ENCODE measurements around the gene MEN1.

MEN1 gene

DNA sequence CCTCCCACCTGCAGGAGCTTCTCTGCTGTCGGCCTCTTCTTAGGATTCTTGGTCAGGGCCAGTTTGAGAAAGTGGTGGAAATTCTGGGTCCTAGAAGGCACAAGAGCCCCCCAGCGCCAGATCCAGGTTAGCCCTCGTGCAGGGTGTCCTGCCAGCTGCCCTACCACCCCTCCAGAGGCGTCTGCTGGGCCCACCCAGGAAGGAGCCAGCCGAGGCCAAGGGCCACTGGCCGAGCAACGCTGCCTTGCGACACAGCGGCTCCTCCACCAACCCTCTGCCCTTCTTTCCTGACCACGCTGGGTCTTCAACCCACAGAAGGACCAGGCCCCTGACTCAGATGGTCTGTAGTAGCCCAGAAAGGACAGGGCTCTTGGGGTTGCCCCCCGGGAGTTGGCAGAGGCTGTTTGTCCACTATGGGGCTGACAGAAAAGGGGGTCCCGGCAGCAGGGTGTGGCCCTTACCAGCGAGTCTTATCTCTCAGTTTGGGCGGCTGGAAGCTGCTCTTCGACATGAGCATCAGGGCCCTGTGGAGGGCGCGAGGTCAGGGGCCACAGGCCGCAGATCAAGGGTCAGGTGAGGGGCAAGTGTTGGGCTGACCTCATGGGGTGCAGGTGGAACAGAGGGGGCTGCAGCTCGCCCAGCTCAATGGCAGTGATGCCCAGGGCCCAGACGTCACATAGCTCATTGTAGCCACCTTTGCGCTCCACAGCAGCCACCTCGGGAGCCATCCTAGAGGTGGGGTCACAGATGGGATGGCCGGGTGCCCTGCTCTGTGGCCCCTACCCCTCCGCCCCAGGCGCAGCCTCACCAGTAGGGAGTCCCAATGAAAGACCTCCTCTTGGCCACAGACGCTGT lies 9.8 kb downstream of the MEN1 start:
- DNase-seq = no peak

DNA sequence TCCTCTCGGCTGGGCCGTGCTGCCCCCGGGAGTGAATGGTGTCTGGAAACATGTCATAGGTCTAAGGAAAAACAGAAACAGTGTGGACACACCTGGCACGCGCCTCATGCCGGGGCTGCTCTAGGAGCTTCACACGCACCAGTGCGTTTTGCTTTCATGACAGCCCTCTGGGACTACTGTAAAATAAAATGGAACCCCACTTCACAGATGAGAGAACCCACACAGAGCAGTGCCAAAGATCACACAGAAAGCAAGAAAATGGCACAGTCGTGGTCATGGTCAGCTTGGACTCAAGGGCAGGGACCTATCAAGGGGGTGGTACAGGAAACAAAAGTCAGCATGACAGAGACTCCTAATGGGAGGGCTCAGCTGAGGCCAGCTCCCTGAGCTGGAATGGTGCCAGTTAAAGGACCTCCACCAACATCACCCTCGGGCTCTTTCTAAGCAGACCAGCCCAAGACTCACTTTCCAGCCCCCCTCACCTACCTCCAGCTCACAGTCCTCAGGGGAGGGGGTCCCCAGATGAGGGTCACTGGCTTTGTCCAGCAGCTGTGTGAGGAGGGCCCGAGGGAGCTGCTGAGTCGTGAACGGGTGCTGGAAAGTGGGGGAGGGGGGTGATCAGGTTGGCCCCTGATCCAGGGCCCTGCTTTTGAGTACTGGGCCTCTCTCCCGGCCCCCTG lies 10.6 kb downstream of the MEN1 start:
- no peak for DNase-seq

DNA sequence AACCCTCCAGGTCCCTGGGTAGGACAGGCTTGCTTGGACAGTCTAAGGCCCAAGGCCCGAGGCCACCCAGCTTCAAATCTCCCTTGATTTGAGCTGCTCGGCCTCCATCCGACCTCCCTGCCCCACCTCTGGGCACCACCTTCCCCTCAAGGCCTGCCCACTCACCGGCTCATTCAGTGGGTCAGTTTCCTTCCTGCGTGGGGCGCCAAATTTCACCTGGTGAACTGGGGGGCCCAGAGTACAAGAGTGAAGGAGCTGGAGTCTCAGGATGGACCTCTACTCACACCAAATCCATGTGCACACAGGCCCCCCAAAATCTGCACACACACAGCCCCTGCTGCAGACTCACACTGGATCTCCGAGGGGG lies 11.1 kb downstream of the MEN1 start:
- no peak for DNase-seq

DNA sequence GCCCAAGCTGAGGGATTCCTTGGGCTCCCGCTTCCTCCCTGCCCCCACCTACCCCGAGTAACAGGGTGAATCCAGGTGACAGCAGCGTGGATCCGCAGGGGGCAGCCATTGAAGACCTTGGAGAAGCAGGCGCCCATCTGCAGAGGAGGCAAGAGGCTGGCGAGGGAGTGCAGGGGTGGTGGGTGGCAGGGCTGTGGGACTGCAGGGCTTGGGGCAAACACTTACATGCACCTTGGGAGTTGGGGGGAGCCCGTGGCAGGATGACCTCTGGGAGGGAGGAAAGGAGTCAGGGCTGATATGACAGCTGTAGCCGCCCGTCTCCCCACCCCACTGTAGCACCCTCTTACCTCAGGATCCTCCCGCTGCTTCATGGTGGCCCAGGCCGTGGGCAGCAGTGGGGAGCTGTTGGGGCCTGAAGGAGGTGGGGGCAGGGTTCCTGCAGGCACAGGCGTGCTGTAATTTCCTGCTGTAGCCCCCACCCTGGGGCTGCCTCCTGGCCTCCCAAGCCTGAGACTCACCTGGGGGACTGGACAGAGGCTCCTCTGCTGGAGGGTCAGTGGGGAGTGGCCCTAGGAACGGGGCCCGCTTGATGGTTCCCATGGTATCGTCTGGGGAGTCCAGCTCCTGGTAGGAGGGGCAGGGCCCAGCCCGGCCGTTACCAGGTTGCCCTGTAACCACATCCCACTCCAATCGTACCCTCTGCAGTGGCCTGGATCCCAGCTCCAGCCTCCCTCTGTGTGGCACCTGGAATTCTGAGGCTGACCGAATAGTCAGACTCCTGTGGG lies 13.4 kb downstream of the MEN1 start:
- no peak for DNase-seq

DNA sequence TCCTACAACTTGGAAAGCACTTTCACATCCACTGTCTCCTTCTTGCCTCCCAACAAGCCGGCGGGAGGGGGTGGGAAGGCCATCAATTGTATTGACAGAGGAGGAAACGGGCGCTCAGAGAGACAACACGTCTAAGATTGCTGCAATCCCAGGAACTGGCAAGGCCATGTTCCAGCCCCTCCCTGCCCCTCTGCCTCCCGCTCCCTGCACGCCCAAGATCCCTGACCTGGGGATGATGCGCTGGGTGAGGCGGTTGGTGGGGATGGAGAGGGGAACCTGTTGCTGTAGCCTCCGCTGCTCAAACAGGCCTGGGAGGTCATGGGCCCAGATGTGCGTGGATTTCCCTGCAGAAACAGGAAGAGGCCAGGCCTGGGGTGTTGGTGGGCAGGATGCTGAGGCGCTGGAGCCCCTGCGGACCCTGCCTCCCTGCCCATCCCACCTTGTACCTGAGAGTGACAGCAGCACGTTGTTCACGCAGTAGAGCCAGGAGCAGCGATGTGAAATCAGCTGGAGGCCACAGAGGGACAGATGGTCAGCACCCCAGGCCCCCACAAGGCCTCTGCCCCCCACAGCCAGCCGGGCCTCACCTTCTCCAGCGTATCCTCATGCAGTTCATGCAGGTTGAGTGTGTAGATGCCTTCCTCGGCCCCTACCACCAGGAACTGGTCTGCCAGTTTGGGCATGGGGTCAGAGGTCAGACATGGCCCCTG lies 14.1 kb downstream of the MEN1 start:
- DNase-seq = no peak

DNA sequence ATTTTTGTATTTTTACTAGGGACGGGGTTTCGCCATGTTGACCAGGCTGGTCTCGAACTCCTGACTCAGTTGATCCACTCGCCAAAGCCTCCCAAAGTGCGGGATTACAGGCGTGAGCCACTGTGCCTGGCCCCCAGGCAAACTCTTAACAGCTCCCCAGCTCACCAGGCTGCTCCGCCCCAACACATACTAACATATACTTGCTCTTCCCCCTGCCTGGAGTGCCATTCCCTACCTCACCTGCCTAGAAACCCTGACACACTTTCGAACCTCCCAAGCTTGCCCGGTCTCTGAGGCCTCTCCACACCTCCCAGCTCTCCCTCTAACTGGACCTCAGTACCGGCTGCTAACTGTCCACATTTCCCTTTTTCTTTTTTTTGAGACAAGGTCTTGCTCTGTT lies 15.8 kb downstream of the MEN1 start:
- DNase-seq = no peak

DNA sequence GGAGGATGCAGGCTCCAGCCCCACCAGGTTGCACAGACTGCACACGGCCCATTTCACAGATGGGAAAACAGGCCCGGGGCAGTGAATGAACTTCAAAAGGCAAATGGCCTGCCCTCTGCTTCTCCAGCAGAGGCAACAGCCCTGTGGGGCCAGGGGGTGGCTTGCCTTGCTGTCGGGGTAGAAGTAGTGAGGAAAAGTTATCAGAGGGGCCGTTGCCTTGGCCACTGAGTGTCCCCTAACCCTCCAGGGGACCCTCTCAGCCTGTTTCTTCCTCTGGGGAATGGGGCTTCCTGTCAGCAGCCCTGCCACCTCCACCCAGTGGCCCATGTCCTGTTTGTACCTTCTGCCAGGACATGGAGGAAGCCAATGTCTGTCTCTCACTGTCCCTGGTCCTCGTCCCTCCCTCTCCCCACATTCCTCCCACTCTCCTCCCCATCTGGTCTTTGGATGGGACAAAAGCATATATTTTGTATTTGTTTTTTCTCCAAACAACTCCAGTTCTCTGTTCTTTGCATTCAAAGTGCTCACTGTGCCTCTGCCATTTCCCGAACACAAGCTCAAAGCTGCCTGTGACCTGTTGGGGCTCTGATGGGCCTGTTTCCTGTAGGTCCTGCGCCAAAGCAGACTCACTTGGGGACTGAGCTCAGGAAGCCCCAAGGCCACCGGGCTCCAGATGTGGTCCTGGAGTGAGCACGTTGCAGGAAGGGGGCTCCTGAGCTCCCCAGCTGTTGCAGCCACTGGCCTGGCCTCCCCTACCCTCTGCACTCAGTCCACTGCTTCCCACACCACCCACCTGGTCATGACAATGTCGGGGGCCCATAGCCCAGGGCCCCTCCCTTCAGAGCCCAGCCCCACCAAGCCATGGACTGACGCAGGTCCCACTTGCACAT lies 16.8 kb downstream of the MEN1 start:
- no peak for DNase-seq

DNA sequence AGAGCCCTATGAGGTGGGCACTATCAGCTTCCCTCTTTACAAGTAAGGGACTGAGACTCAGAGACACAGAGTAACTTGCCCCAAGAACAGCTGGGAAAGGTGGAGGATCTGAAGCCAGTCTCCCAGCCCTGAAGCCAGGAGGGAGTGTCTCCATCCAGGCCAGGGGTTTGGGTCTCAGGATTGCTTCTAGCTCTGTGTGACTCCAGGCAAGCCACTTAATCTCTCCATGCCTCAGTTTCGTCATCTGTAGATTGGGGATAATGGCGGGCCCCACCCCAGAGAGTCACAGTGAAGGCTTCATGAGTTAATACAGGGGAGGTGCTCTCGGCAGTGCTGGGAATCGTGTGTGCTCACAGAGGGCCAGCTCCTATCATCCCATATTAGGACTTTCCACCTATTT lies 17.9 kb downstream of the MEN1 start:
- DNase-seq = no peak

DNA sequence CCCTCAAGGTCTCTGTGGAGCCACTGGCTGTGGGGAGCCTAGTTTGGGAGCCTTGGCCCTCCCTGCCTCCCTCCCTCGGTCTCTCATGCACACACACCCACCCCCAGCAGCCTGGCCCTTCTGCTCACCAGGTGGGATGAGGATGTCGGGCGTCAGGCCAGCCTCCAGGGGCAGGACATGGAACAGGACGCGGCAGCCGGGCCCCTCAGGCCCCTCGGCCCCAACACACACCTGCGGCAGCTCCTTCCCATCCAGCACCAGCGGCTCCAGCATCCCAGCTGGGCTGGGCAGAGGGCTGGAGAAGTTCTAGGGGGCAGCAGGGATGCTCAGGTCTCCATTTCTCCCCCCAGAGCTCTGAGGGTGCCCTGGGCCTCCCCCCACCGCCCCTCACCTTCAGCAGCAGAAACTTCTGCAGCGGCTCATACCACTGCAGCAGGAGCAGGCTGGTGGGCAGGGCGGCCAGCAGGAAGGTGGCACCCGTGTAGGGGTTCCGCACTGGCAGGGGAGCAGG lies 18.5 kb downstream of the MEN1 start:
- no peak for DNase-seq

DNA sequence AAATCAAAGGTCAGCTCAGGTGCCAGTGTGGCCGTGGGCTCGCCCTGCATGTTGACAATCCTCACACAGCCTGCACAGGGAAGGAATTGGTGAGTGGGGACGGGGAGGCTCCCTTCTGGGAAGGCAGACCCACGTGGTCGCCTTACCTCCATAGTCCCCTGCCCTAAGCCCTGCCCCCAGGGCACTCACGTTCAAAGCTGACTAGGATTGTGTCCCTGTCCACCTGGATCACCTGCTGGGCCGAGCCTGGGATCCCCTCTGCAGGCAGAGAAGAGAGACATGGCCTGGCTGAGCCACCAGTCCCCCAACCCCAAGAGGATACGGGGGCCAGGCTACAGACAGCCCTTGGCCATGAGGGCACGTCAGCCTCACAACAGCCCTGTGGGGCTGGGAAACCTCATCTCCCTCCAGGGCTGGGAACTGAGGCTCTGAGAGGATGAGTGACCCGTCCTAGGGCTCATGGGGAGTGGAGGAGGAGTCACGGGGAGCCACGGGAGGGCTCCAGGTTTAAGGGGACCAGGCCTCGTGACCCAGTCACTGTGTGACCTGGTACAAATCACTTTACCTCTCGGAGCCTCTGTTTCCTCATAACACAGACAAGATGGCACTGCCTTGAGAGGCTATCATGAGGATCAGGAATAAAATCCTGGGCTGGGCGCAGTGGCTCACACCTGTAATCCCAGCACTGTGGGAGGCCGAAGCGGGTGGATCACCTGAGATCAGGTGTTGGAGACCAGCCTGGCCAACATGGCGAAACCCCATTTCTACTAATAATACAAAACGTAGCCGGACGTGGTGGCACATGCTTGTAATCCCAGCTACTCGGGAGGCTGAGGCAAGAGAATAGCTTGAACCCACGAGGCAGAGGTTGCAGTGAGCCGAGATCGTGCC lies 19.9 kb downstream of the MEN1 start:
- DNase-seq = no peak

DNA sequence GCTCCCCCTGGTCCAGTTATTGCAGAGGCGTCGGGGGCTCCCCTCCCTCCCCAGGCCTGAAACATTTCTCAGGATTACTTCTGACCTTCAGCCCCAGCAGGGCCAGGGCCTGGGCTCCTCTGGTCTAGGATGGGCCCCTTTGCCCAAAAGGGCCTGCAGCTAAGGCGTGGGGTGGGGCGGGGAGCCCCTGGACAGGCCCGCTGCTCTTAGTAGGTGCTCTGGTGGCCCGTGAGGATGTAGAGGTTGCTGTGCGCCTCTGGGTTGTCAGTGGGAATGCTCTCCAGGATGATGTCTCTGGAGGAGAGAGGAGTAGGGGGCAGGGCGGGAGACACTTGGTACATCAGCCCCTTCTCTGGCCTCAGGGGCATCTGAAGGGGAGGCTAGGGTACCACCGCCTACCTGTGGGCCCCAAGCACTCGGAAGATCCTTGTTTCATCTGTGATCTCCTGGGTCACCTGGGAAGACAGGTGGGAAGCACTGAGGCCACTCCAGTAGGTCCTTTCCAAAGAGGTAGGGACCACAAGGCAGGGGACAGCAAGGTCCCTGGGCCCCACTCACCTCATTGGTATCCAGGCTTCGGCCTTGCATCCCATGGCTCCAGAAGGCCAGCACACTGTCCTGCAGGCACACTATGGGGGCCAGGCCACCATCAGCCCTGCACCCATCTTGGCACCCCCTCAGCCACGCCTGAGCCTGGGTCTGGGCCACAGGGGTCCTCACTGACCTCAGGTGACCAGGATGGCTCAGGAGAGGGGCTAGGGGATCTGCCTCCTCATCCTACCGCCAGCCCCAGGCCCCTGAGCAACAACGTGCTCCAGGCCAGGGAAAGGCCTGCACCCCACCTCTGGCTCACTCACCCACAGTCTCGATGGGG lies 20.8 kb downstream of the MEN1 start:
- DNase-seq = no peak

DNA sequence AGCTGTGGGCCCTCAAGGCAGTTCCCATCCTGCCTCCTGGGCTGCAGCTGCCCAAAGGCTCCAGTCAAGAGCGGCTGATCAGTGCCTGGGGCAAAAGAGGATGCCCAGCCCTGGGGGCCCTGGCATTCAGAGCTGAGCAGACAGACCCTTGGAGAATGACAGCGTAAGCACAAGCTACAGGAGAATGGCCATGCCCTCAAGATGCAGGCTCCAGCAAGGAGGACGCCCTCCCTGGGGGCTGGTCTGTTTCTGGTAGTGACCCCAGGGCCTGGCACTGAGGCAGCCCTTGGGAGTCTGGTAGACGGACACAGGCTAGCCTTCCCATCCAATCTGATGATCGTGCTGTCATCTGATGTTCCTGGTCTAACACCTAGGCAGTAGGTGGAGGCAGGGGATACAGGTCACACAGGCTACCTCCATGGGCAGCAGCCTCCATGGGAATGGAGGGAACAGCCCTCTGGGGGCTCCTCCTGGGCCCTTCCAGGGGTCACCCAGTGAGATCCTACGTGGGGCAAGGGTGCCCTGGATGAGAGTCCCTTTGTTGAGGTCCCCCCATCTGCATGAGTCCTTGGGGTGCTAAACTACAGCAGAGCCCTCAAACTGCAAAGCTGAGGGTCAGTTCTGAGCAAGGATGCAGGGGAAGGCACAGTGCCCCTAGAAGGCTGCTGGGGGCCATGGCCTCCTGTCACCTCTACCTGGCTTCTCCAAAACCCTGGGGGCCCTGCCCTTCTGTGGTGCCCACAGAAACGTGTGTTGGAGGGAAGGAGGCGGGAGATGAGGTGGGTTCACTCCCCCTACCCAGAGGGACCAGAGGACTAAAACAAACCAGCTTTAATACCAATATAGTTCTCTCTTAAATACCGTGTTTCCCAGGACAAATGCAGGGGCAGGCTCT lies 21.8 kb downstream of the MEN1 start:
- no peak for DNase-seq

DNA sequence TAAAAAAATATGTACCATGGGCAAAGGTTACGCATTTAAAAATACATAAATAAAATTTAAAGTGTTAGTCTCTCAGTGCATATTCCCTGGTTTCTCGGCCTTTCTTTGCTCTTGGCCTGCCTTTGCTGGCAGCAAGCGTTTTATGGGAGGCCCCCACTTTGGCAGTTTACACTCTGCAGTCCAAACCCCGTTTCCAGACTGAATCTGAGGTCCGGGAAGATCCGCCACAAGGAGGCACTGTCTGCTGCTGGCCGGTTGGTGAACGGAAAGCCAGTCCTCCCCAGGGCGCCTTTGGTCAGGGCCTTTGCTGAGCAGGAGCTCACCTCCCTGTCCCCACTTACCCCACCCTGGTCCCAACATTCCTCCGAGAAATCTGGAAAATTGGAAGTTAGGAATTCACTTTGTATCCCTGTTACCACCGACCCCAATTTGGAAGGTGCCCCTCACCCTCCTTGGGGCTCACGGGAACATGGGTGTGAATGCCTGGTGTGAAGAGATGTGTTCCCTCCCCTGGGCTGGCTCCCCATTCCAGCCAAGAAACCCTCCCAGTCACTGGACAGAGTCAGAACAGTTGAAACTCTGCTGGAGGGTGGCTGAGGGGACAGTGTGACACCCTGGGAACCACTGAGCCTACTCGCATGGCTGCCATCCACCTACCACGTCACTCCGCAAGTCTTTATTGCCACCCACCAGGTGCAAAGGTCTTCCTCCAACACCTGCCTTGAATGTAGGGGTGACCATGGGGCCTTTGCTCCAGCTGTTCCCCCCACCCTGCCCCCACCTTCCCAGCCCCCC lies 22.6 kb downstream of the MEN1 start:
- DNase-seq = no peak

DNA sequence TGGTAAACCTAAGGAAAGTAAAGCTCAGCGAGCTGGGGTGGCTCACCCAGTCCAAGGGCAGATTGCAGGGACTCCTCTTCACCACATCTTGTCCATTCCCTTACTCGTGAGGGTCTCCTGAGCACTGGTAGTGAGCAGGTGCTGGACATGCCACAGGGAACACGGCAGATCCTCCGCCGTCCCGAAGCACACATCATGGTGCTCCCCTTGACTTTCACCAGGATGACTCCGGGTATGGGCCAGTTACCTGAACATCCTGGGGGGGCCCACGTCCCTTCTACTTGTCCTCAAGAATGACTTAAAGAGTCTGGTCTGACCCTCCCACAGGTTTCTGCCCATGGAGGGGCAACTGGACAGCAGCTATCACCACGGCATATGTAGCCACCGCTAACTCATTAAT lies 24.0 kb downstream of the MEN1 start:
- no peak for DNase-seq

DNA sequence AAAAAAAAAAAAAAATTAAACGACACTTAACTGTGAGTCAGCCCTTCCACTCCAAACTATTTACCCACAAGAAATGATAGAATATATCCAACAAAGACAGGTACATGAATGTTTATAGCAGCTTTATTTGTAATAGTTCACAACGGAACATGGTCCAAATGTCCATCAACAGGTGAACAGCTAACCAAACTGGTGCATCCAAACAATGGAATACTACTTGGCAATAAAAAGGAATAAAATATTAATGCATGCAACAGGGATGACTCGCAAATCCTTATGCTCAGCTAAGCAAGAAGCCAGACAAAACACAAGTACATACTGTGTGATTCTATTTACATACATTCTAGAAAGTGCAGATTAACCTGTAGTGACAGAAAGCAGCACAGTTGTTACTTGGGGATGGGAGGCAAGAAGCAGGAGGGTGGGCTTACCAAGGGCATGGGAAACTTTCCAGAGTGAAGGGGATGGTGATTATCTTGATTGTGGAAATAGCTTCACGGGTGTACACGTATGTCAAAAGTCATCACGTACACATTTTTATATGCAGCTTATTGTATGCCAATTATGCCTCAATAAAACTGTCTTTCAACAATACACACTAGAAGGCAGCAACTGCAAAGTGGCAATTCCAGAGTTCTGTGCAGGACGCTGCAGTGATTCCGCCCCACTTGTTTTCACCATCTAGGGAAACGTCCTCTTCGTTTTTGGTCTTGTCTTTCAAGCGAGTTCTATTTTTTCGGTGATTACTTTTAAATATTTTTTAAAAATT lies 25.4 kb downstream of the MEN1 start:
- no peak for DNase-seq

DNA sequence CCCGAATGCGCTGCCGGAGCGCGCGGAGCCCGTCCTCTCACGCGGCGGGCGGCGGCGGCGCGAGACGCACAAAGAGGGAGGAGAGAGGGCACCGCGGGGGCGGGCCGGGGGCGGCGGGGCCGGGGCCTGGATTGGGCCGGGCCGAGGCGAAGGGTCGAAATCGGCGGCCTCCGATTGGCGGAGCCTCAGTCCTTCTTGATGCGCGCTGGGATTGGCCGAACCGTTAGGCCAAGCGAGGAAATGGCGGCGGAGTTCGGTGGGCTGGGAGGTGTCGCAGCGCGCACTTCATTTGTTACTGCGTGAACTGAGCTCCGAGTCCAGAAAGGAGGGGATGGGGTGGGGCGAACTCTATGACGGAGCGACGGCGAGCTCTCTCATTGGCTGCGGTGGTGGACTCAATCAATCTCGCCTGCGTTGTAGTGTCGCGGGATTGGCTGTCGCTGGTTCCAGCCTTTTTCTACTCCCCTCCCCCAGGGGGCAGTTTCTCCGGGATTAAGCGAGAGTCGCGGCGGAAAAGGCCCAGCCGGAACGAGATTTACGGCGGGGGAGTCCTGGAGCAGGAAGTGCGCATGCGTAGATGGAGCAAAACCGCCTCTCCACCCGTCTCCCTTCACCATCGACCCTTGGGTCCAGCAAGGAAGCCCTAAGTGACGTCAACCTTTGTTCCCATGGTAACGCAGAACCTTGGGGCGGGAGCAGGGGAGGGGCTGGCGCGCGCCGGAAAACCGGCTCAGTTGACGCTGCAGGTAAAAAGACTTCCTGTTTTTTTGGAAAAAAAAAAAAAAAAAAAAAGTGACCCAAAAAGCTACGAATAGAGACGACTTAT lies 31.7 kb downstream of the MEN1 start, which contains the start of gene SF1:
Gene SF1 (minus strand): TSS at position 70 of the 826 bp plus-strand sequence. CDS start 150 bp downstream, outside the sequence.
- DNase-seq = peak; percentile 99
